Cerebellar cortex (tissue), 1 donor: ENCODE measurements around the gene DNASE1L2.

Experiments
- DNase-seq: peaks from one replicate; pipeline ENCODE4 v3.0.0-alpha.2; 2015; ENCODE audit warnings: low spot score

Gene DNASE1L2

DNA sequence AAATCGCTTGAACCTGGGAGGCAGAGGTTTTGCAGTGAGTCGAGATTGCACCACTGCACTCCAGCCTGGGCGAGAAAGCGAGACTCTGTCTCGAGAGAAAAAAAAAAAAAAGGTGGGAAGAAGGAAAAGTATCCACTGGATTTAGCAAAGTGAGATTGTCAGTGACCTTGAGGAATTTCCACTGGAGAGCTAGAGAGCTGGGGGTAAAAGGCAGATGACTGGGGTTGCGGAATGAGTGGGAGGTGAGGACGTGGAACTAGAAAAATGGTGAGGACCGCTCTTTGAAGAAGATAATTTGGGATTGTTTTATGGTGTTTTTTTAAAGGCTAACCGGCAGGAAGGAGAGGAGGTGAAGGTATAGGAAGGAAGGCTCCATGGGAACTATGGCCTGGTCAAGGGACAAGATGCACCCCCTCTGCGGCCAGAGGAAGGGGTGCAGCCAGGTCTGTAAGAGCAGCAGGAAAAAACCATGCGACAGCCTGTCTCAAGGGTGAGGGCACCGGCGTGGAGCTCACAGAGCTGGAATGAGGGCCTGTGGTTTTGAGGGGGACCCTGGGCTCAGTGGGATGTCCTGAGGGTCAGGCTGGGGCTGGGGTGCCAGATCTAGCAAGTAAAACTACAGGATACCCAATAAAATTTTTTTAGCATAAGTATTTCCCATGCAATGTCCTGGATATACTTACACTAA is 31.7 kb upstream of the DNASE1L2 start:
- DNase-seq, result no peak

DNA sequence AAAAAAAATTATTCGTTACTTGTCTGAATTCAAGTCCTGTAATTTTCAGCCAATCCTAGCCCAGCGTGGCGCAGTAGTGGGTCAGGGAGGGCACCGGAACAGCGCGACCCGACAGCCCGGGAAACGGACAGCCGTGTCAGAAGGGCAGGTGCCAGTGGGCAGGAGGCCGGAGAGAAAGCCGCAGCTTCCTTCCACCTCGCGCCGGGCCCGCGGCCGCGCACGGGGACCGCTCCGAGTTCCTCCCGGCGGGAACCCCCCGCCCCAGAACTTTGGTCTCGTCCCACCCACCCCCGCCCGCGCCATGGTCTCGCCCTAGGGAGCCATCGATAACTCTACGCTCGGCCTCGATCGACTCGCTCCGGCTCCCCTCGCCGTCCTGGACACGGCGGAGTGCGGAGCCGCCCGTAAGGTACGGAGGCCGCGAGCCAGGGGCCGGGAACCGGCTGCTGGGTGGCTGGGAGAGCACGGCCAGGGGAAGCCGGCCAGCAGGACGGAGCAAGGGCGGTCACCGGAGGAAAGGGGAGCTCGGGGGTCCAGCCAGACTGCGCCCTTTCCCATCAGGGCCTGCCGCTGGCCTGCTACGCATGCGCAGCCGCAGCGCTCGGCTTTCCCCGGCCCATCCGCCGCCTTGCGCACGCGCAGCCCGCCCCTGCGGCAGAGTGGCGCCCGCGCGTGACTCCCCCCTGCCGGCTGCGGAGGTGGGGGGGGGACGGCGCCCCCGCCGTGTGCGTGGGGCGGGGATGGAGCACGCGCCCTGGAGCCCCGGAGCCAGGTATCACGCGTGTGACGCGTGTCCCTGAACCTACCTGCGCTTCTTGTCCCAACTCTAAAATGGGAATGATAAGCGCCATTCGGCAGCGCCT is 30.9 kb upstream of the DNASE1L2 start, which contains the start of gene MLST8:
MLST8 (plus strand) TSS at position 351 of the 863 bp plus-strand sequence. CDS start 632 bp downstream, outside the sequence.
- peak; percentile 80 for DNase-seq

GRCh38 chr16:2205967-2206313 is 30.3 kb upstream of the DNASE1L2 start:
- no peak for DNase-seq

DNA sequence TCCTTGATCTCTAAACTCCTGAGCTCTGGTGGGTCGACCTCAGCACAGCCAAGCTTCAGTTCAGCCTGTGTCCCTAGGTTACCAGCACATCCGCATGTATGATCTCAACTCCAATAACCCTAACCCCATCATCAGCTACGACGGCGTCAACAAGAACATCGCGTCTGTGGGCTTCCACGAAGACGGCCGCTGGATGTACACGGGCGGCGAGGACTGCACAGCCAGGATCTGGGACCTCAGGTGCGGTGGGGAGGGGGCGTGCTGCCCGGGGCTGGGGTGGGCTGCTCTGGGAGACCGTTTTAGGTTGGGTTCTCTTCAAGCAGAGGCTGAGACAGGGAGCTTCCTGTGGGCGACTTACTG is 29.8 kb upstream of the DNASE1L2 start:
- no peak for DNase-seq

DNA sequence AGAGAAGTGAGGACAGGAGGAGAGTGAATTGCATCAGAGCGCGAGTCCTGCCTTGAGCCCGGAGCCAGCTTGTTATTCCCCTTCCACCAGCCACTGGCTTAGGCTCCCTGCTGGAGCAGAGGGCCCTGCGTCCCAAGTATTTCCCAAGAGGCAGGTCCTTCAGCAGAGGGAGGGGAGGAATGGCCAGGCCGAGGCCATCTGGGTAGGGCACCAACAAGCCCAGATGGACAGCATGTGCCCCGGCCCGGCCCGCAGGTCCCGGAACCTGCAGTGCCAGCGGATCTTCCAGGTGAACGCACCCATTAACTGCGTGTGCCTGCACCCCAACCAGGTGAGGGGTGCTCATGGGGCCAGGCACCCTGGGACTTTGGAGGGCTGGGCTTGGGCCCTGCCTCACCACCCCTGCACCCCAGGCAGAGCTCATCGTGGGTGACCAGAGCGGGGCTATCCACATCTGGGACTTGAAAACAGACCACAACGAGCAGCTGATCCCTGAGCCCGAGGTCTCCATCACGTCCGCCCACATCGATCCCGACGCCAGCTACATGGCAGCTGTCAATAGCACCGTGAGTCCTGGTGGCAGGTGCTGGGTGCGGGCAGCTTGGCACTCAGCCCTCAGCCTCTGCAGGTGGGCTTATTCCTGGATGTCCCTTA is 29.3 kb upstream of the DNASE1L2 start:
- no peak for DNase-seq

DNA sequence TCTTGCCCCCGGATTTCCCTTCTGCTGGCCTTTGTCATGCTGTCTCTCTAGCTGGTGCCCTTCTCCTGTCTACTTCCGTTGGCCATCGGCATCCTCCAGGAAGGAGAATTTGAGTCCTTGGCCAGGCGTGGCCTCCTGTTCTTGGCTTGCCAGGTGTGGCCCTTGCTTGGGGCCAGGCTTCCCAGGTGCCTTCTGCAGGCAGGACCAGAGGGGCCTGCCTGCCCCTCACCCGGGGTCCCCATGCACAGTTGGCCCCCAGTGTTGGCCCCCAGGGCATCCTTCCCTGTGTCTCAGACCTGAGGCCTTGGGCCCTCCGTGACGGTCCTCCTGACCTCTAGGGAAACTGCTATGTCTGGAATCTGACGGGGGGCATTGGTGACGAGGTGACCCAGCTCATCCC is 28.4 kb upstream of the DNASE1L2 start:
- no peak for DNase-seq

DNA sequence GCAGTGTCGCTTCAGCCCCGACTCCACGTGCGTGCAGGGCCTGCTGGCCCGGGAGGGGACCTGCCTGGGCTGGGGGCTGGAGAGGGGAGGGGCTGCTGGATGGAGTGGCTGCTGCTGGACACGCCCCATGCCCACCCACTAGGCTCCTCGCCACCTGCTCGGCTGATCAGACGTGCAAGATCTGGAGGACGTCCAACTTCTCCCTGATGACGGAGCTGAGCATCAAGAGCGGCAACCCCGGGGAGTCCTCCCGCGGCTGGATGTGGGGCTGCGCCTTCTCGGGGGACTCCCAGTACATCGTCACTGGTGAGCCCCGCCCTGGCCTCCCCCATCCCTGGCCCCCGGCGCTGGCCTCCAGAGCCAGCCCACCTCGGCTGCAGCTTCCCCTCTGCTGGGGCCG is 27.9 kb upstream of the DNASE1L2 start:
- no peak for DNase-seq

DNA sequence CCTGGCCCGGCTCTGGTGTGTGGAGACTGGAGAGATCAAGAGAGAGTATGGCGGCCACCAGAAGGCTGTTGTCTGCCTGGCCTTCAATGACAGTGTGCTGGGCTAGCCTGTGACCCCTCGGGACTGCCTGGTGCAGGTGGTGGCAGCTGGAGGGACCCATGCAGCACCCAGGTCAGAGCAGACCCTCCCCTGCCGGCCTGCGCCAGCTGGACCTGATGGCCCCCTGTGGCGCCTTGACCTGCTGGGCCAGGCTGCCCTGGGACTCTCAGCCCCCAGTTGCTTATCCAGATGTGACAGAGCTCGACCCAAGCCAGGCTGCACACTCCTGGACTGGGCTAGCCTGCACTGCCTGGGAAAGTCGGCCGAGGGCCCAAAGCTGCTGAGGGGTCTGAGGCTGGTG is 27.5 kb upstream of the DNASE1L2 start:
- no peak for DNase-seq

GRCh38 chr16:2209258-2210008 is 26.8 kb upstream of the DNASE1L2 start:
- DNase-seq, result no peak

- no peak for DNase-seq
Measured at GRCh38 chr16:2210009-2210332, 26.3 kb upstream of the DNASE1L2 start.

DNA sequence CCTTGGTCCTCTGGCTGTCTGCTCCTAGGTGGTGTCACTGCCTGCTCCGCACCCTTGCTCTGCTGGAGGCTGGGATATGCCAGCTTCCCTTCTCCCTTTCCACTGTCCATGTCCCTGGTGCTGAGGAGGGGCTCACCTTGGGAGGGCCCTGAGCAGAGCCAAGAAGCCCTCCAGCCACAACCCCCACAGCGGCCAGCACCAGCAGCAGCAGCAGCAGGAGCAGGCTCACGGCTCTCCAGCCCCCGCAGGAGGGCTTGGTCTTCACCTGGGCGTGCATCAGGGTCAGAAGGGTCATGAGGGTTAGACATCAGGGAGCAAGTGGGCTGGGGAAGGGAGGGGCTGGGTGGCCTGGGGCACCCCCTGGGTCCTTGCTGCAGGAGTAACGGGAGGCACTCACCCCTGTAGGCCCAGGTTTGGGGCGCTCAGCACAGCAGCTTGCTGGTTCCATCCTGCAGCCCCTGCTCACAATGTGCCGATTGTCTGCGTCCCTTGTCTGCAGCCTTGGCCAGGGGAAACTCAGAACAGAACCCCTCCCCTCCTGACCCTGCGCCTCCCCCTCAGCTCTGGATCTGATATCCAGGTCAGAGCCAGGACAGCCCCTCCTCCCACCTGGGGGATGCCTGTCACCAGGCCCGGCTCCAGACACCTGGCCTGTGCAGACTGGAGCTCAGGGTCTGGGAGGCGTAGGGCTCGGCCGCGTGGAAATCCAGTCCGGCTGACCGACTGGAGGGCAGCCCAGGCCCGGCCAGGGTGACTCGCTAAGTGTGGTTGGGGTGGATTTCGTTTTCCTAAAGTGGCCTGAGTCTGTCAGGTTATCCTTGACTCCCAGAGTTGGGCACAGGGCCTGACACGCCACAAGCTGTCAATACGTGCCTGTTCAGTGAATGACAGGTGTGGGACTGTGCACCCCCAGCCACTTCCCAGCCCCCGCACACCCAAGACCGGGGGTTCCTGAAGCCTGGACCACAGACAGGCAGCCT is 25.6 kb upstream of the DNASE1L2 start, which contains the start of gene BRICD5:
BRICD5 (minus strand) TSS at position 478 of the 980 bp plus-strand sequence; CDS start at position 448, 30 bp downstream.
- peak; percentile 35 for DNase-seq

DNA sequence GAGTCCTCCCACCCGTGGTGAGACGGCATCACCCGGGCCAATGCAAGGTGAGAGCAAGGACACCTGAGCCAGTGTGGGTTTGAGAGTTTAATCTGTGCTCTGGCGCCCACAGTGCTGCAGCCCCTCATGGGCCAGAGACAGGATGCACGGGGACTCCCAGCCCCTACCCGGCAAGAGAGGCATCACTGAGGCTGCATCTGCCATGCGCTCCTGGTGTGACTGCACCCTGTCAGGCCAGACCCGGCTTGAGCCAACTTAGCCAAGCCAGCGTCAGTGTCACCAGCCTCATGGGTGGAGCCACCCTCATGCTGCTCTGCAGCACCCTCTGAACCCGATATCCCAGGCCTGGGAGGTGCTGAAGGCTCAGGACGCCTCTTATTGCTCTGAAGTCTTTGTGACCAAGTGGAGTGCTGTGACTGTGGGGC is 24.3 kb upstream of the DNASE1L2 start:
- no peak for DNase-seq

DNA sequence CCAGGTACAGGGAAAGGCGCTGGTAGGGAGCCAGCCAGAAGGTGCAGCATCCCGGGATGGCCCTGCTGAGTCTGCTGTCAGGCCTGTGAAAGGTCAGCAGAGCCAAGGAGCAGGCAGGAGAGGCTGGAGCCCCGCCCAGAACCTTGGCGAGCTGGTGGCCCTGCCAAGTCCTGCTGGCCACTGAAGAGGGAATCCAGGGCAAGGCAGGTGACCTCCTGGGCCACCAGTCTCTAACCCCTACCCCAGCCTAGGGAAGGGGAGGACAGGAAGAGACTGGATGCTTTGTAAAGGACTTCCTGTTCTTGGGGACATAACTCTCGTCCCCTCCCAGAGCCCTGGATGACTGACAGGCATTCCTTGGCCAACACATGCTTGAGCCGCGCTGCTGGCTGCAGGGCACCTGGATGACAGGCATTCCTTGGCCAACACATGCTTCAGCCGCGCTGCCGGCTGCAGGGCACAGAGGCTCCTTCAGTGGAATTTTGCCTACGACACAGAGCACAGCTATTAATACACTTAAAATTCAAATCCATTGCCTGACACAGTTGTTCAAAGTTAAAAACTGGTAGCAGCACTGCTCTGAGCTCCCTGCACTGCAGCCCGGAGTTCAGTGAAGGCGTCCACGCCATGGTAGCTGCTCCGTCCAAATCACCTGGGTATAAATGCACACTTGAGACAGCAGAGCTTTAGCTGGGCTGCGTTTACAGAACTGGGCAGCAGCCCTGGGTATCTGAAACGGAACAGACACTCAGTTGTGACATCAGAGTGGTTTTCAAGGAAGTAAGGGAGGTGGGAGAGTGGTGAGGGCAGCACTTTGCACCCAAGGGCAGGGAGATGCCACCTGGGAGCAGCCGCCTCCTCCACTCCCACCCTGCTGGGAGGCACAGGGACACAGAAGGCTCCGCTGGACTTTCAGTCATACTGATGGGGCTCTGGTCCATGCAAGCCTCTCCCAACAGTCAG is 23.6 kb upstream of the DNASE1L2 start:
- peak; percentile 78 for DNase-seq

- DNase-seq, result no peak
Measured at GRCh38 chr16:2213817-2214718, 22.2 kb upstream of the DNASE1L2 start.

DNA sequence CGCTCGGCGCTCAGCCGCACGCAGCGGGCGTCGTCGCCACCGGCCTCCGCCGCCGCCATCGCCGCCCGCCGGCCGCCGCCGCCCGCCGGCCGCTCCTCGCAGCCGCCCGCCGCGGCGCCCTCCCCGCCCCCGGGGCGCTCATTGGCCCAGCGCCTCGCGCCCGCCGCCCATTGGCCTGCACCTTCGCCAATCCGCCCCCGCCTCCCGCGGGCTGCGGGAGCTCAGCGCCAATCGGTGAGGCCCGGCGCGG is 21.6 kb upstream of the DNASE1L2 start, which contains the start of gene PGP:
PGP (minus strand) TSS at position 122 of the 250 bp plus-strand sequence; CDS start at position 59, 63 bp downstream.
- DNase-seq, result no peak

- DNase-seq, result no peak
Measured at GRCh38 chr16:2216330-2216729, 19.9 kb upstream of the DNASE1L2 start.

DNA sequence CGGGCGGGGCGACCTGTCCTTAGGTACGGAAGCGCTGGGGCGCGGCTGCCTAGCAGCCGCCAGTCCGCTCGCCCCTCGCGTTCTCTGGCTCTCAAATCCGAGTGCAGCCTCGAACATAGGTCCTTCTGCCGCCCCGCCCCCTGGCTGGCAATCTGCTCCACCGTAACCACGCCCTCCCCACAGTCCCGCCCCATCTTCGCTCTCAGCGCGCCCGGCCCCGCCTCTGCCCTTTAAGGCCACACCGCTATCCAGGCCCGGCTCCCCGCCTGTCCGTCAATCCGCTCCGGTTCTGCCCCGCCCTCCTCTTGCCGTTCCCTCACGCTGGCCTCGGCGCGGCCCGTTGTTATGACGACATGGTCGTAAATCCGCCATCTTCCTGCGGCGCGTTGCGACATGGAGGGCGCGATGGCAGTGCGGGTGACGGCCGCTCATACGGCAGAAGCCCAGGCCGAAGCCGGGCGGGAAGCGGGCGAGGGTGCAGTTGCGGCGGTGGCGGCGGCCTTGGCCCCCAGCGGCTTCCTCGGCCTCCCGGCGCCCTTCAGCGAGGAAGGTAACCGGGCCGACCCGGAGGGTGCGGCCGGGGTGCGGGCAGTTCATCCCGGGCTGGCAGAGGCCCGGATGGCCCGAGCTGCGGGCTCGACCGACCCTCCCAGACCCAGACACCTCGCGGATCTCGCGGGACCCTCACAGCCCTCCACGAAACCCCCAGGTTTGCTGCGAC is 12.9 kb upstream of the DNASE1L2 start, which contains the start of gene E4F1:
E4F1 (plus strand) TSS at position 371 of the 721 bp plus-strand sequence; CDS start at position 394, 23 bp downstream.
- DNase-seq, result peak; percentile 99

- peak; percentile 48 for DNase-seq
Measured at GRCh38 chr16:2223942-2224486, 12.2 kb upstream of the DNASE1L2 start.
